K562 (cell line): Measurements from ENCODE around the gene GRK3. TPM values are rescaled to one million over a fixed set of nuclear protein-coding genes. Genes with fewer than 3 reads are reported as not detected.

Source experiments
- CREM ChIP-seq: IDR thresholded peaks from 2 replicates; pipeline ENCODE4 v1.6.1; 2014; ENCODE audit warnings: antibody characterized with exemption, low read depth
- E2F6 ChIP-seq, 2 experiments: IDR thresholded peaks; 2 replicates each; pipeline ENCODE4 v1.6.1; 2011; ENCODE audit warnings: borderline replicate concordance in 1 of 2, control low read depth in 1 of 2, low read depth in 1 of 2, low read length in 1 of 2, mild to moderate bottlenecking in 1 of 2, mixed read lengths in 1 of 2, moderate library complexity in 1 of 2; ENCODE audit not compliant: insufficient read depth in 1 of 2, insufficient read length in 1 of 2, poor library complexity in 1 of 2, severe bottlenecking in 1 of 2; ENCODE audit errors: extremely low read depth in 1 of 2
- EP400 ChIP-seq: fragments of 450-650 bp; IDR thresholded peaks from 2 replicates; pipeline ENCODE4 v1.6.1; 2017; ENCODE audit warnings: antibody characterized with exemption, mild to moderate bottlenecking, moderate library complexity
- HDAC3 ChIP-seq: fragments of 450-650 bp; IDR thresholded peaks from 2 replicates; pipeline ENCODE4 v1.6.1; 2018; ENCODE audit warnings: borderline replicate concordance, mild to moderate bottlenecking, moderate library complexity; ENCODE audit not compliant: partially characterized antibody
- JUND ChIP-seq, 2 experiments: IDR thresholded peaks; 2 replicates in 1 of 2; 3 replicates in 1 of 2; pipeline ENCODE4 v1.6.1; 2011; ENCODE audit warnings: borderline replicate concordance in 2 of 2, low read depth in 2 of 2, low read length in 2 of 2, improper control_type of control experiment in 1 of 2, missing biosample characterization in 1 of 2, missing genetic modification characterization in 1 of 2, missing genetic modification reagents in 1 of 2
- RBM15 ChIP-seq: fragments of 200-400 bp; formaldehyde crosslinking; IDR thresholded peaks from 2 replicates; pipeline ENCODE4 v1.6.1; 2018; ENCODE audit warnings: mild to moderate bottlenecking, low read length, moderate library complexity; ENCODE audit not compliant: insufficient read depth
- SMAD4 ChIP-seq: fragments of 250-450 bp; sonication (Bioruptor Pico); conservative IDR thresholded peaks from 2 replicates; pipeline ENCODE4 v1.8.0; 2021; ENCODE audit warnings: inconsistent platforms, mild to moderate bottlenecking, moderate library complexity
- TCFL5 ChIP-seq: fragments of 250-450 bp; sonication (Bioruptor Pico); conservative IDR thresholded peaks from 2 replicates; pipeline ENCODE4 v1.6.1; 2021; ENCODE audit warnings: mild to moderate bottlenecking, moderate library complexity, matching md5 sums
- TEAD4 ChIP-seq, 2 experiments: sonication (generic) in 1 of 2; formaldehyde crosslinking in 1 of 2; IDR thresholded peaks; 2 replicates each; pipeline versions ENCODE4 v1.6.1 to v1.8.0; 2012 to 2022; ENCODE audit warnings: borderline replicate concordance in 1 of 2, inconsistent platforms in 1 of 2, low read length in 1 of 2, mild to moderate bottlenecking in 1 of 2, missing genetic modification reagents in 1 of 2
- ZBTB11 ChIP-seq, 3 experiments: fragments of 200-800 bp in 1 of 3; fragments of 250-450 bp in 1 of 3; fragments of 450-650 bp in 1 of 3; sonication (Bioruptor Pico) in 1 of 3; sonication (Bioruptor generic) in 1 of 3; formaldehyde crosslinking in 1 of 3; IDR thresholded peaks; 2 replicates each; pipeline versions ENCODE4 v1.6.1 to v1.8.0; 2016 to 2022; ENCODE audit warnings: mild to moderate bottlenecking in 2 of 3, missing genetic modification characterization in 2 of 3, missing compliant biosample characterization in 1 of 3, moderate library complexity in 1 of 3
- ZC3H4 ChIP-seq: sonication (generic); formaldehyde crosslinking; IDR thresholded peaks from 2 replicates; pipeline ENCODE4 v1.9.0; 2021; ENCODE audit warnings: missing genetic modification reagents, borderline replicate concordance
- ZMIZ1 ChIP-seq, 2 experiments: fragments of 150-350 bp in 1 of 2; IDR thresholded peaks; 2 replicates each; pipeline ENCODE4 v1.6.1; 2012 to 2016; ENCODE audit warnings: low read depth in 2 of 2, low read length in 2 of 2, mild to moderate bottlenecking in 1 of 2, moderate library complexity in 1 of 2
- polyA plus RNA-seq, 8 experiments: library from polyadenylated mRNA; depleted of rRNA in 4 of 8; stranded (reverse) in 5 of 8; unstranded in 3 of 8; fragments of >200 nt; fragmentation: Nextera tagmentation in 2 of 8; fragmentation: Illumina TruSeq in 1 of 8; extraction: Ambion mirVana in 2 of 8; extraction: Trizol in 1 of 8; gene quantifications; 2 replicates each; pipeline versions ENCODE4 v1.2.1 to v1.2.3, GENCODE V29; 2011 to 2014; ENCODE audit warnings: inconsistent platforms in 1 of 8, missing spikeins in 1 of 8
- total RNA-seq, 7 experiments: library from RNA; depleted of rRNA in 6 of 7; stranded (reverse); fragments of >200 nt in 6 of 7; fragmentation: Illumina TruSeq in 2 of 7; extraction: Trizol in 2 of 7; gene quantifications; 2 replicates each; pipeline versions ENCODE4 v1.2.1 to v1.2.3, GENCODE V29; 2011 to 2021; ENCODE audit warnings: low replicate concordance in 1 of 7

GRK3 gene
- total and polyA plus RNA-seq, 9 of the 15 experiments (the other 6 are each of a cell fraction or from before 2014, with no cell fraction given), result 1.4 to 7.6 (median 3.6) TPM

- TF ChIP-seq TEAD4 (IDR thresholded peaks at IDR 0.05; ENCODE audit: low read length) (peak; percentile 74), TEAD4 (CRISPR knock-in tag; IDR thresholded peaks at IDR 0.05; ENCODE audit: borderline replicate concordance) (no peak), ZBTB11 (CRISPR knock-in tag; IDR thresholded peaks at IDR 0.05) (peak in 1 of 3 experiments; percentile 33; a peak in 1 of 6 replicates), EP400 (peak; percentile 80), E2F6 (IDR thresholded peaks at IDR 0.05; ENCODE audit: borderline replicate concordance in 1 of 2, extremely low read depth in 1 of 2, insufficient read depth in 1 of 2, insufficient read length in 1 of 2, low read depth in 1 of 2, low read length in 1 of 2, poor library complexity in 1 of 2, severe bottlenecking in 1 of 2) (peak; percentile 82 to 85), RBM15 (no peak), TCFL5 (no peak), HDAC3 (peak; percentile 75), ZMIZ1 (IDR thresholded peaks at IDR 0.05; ENCODE audit: low read depth in 2 of 2, low read length in 2 of 2) (0 out of 4 replicates have a peak, but pooled peaks of 1 of the 2 experiments have one; percentile 30), CREM (peak; percentile 75), SMAD4 (CRISPR knock-in tag) (peak; percentile 84), ZC3H4 (CRISPR knock-in tag) (no peak), JUND (IDR thresholded peaks at IDR 0.05; ENCODE audit: borderline replicate concordance, low read depth, low read length) (peak; percentile 76; the same call in 1 of the 2 replicates), JUND (tag; IDR thresholded peaks at IDR 0.05; ENCODE audit: borderline replicate concordance, low read depth, low read length) (no peak; the same call in 2 of the 3 replicates)
Observed at GRCh38 chr22:25741692-25742626, 177.5 kb downstream of the GRK3 start, which contains the start of gene MYO18B (continued).
